ENCODE data around the gene LYPD4. TPM values are rescaled to one million over a fixed set of nuclear protein-coding genes. Genes with fewer than 3 reads are reported as not detected.

Gene LYPD4
- total and polyA plus RNA-seq, 8 donors: not detected

GRCh38 chr19:41850381-41850780 lies 5.9 kb upstream of the LYPD4 start:
- TF ChIP-seq CTCF (IDR thresholded peaks at IDR 0.05): no peak
- no peaks in the 10 kb centered on the region for H3K4me1 ChIP-seq
- ATAC-seq (no peak), DNase-seq (no peak)
- peaks cover 0 to 13% of the 10 kb centered on the region in 2 donors for H3K27me3 ChIP-seq
- no peak overlapping the region for H3K27ac ChIP-seq
- H3K36me3 ChIP-seq: no peaks in the 10 kb centered on the region
- H3K9me3 ChIP-seq: no peaks in the 10 kb centered on the region
- H3K4me3 ChIP-seq: no peak overlapping the region
- intact Hi-C loops (cut with DNase I): no loop called here

- Histone ChIP-seq H3K4me1 (no peaks in the 10 kb centered on the region), H3K9me3 (no peaks in the 10 kb centered on the region), H3K27me3 (peaks cover 0 to 13% of the 10 kb centered on the region in 2 donors), H3K27ac (no peak overlapping the region), H3K4me3 (no peak overlapping the region), H3K36me3 (no peaks in the 10 kb centered on the region)
- TF ChIP-seq CTCF (IDR thresholded peaks at IDR 0.05): no peak
- no peak for DNase-seq
- intact Hi-C loops (cut with DNase I): no loop called here
- no peak for ATAC-seq
Measured at GRCh38 chr19:41849067-41849466, 4.6 kb upstream of the LYPD4 start.

GRCh38 chr19:41848666-41849065 lies 4.2 kb upstream of the LYPD4 start:
- no peak for TF ChIP-seq CTCF (IDR thresholded peaks at IDR 0.05)
- intact Hi-C loops (cut with DNase I): no loop called here
- DNase-seq (no peak), ATAC-seq (no peak)
- Histone ChIP-seq H3K27ac (no peak overlapping the region), H3K4me1 (no peaks in the 10 kb centered on the region), H3K36me3 (no peaks in the 10 kb centered on the region), H3K27me3 (peaks cover 0 to 13% of the 10 kb centered on the region in 2 donors), H3K9me3 (no peaks in the 10 kb centered on the region), H3K4me3 (no peak overlapping the region)

- H3K27me3 ChIP-seq: peaks cover 0 to 13% of the 10 kb centered on the region in 2 donors
- H3K4me1 ChIP-seq: no peaks in the 10 kb centered on the region
- intact Hi-C loops (cut with DNase I): no loop called here
- no peak for DNase-seq
- ATAC-seq: no peak
- no peak overlapping the region for H3K27ac ChIP-seq
- TF ChIP-seq CTCF (IDR thresholded peaks at IDR 0.05): no peak
- no peaks in the 10 kb centered on the region for H3K9me3 ChIP-seq
- no peak overlapping the region for H3K4me3 ChIP-seq
- no peaks in the 10 kb centered on the region for H3K36me3 ChIP-seq
Measured at GRCh38 chr19:41847351-41848105, 3.0 kb upstream of the LYPD4 start.

- Histone ChIP-seq H3K27me3 (peaks cover 0 to 29% of the 10 kb centered on the region in 2 donors), H3K4me1 (no peaks in the 10 kb centered on the region), H3K36me3 (no peaks in the 10 kb centered on the region), H3K9me3 (no peaks in the 10 kb centered on the region), H3K27ac (no peak overlapping the region), H3K4me3 (no peak overlapping the region)
- ATAC-seq (no peak), DNase-seq (no peak)
- TF ChIP-seq CTCF (IDR thresholded peaks at IDR 0.05): no peak
- intact Hi-C loops (cut with DNase I): no loop called here
Measured at GRCh38 chr19:41845051-41845590, 638 bp upstream of the LYPD4 start.
